ENCODE measurements around the gene RFESD.
"Not testable (repeated sequence)": the region's sequence is repeated elsewhere in the genome, so short reads cannot be mapped to it uniquely, and the experiment has no call there.

RFESD gene

GRCh38 chr5:95664204-95664786 lies 17.7 kb downstream of the RFESD start:
- peak; percentile 65 for DNase-seq (ENCODE audit: low spot score)

DNA sequence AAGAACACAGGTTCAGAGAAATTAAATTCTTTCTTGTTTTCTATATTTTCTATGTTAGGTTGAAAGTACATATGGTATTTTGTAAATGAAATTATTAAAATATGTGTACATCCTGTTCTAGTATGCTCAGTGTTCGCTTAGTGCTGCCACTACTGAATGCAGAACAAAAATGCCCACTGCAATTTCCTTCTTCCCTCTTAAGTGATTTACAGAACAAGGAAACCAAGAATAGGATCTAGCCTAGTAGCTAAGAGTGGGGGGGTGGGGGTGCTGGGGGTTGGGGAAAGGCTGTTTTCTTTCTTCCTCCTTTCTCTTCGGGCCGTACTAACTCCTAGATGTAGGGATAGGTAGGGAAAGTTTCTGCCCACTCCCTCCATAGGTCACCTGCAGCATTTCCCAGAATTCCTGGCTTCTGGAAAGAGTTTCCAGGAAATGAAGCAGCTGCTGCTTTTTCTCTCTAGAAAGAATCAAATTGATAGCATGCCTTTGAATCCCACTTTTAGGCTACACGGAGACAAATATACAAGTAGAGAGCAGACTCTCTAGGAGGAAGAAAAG lies 20.6 kb downstream of the RFESD start:
- no peak for DNase-seq (ENCODE audit: low spot score)

DNA sequence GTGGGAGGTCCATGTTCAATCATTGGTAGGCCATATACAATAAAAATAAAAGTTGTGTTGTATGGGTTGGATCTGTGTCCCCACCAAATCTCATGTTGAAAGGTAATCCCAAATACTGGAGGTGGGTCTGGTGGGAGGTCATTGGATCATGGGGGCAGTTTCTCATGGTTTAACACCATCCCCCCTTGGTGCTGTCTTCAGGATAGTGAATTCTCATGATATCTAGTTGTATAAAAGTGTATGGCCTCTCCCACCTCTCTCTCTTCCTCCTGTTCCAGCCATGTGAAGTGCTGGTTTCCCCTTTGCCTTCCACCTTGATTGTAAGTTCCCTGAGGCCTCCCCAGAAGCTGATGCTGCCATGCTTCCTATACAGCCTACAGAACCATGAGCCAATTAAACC lies 21.1 kb downstream of the RFESD start:
- no peak for DNase-seq (ENCODE audit: low spot score)

GRCh38 chr5:95668216-95668615 lies 21.6 kb downstream of the RFESD start:
- no peak for DNase-seq (ENCODE audit: low spot score)

- no peak for DNase-seq (ENCODE audit: low spot score)
Measured at GRCh38 chr5:95668728-95669127, 22.2 kb downstream of the RFESD start.

DNA sequence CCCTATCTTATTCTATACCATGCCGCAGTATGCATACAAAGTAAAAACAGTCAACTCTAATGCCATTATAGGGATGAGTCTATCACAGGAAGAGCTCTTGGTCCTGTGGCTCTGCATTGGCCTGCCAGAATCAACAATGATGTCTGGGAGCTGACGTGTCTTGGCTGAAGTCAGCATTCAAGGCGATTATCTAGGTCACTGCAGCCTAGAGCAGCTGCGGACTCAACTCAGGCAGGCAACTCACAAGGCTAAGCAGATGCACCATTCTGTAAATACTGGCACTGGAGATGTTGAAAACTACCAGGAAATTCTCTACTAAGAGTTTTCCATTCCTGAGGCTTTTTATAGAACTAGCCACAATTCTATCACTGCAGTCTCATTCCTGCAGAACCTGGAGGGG lies 23.0 kb downstream of the RFESD start:
- peak; percentile 55 for DNase-seq (ENCODE audit: low spot score)

DNA sequence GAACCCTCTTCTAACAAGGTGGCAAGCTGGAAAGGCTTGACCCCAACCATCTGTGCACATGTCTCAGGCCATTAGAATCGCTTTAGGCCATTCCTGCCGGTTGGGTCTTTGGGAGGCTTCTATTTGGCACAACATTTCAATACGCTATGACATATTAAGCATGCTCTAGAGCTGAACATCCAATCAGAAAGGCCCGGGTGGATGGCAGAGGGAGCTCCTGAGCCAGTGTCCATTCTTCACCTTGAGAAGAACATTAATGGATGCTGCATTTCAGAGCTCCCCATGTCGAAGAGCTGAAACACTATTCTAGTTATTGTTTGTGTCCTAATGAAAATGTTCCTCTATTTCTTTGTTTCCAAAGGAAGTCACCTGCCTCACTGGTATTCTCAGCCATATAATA lies 23.4 kb downstream of the RFESD start:
- DNase-seq (ENCODE audit: low spot score), result no peak

GRCh38 chr5:95670568-95670967 lies 24.0 kb downstream of the RFESD start:
- no peak for DNase-seq (ENCODE audit: low spot score)

GRCh38 chr5:95671826-95672225 lies 25.2 kb downstream of the RFESD start:
- DNase-seq (ENCODE audit: low spot score), result no peak

DNA sequence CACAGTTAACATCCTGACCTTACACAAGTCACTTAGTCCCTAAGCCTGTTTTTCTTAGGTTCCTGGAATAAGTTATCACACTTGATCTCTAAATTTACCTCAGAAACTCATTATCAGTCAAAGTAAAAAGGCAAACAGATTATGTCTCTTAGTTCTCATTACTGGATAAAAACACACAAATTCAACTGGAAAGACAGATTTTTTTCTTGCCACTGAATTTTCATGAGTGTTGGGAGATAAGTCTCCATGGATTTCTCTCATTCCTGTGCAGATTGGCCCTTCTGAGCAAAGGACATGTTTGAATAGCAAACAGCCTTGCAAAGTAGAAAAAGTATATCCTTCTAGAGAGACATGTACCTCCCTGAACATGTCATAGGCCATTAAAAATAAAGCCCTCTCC lies 26.1 kb downstream of the RFESD start:
- DNase-seq (ENCODE audit: low spot score), result no peak

GRCh38 chr5:95673081-95673480 lies 26.5 kb downstream of the RFESD start:
- DNase-seq (ENCODE audit: low spot score), result no peak

- DNase-seq (ENCODE audit: low spot score), result no peak
Measured at GRCh38 chr5:95682891-95683290, 36.3 kb downstream of the RFESD start, which contains the start of gene SPATA9. TSS of gene SPATA9 (minus strand) at chr5:95682991. CDS start at chr5:95682854, 137 bp downstream.

DNA sequence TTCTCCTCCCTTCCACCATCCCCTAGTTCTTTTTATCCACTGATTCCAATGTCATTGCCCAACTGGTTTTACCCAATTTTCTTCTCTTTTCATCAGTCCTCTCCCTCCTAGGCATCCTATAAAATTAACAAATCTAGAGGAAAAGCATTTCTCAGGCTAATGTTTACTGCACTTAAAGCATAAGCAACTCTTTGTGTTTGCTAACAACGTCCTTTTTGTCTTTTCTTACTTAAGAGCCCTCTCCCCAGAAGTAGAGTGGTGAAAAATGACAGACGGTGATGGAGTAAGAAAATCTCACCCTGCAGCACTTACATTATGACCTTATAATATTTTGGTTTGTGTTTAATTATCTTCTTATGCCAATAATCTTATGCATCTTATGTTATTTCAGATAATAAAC lies 37.8 kb downstream of the RFESD start:
- DNase-seq (ENCODE audit: low spot score), result no peak

- no peak for DNase-seq (ENCODE audit: low spot score)
Measured at GRCh38 chr5:95686651-95687050, 40.1 kb downstream of the RFESD start.

- DNase-seq (ENCODE audit: low spot score), result no peak
Measured at GRCh38 chr5:95689680-95690079, 43.1 kb downstream of the RFESD start.

- no peak for DNase-seq (ENCODE audit: low spot score)
Measured at GRCh38 chr5:95690333-95690732, 43.8 kb downstream of the RFESD start.

DNA sequence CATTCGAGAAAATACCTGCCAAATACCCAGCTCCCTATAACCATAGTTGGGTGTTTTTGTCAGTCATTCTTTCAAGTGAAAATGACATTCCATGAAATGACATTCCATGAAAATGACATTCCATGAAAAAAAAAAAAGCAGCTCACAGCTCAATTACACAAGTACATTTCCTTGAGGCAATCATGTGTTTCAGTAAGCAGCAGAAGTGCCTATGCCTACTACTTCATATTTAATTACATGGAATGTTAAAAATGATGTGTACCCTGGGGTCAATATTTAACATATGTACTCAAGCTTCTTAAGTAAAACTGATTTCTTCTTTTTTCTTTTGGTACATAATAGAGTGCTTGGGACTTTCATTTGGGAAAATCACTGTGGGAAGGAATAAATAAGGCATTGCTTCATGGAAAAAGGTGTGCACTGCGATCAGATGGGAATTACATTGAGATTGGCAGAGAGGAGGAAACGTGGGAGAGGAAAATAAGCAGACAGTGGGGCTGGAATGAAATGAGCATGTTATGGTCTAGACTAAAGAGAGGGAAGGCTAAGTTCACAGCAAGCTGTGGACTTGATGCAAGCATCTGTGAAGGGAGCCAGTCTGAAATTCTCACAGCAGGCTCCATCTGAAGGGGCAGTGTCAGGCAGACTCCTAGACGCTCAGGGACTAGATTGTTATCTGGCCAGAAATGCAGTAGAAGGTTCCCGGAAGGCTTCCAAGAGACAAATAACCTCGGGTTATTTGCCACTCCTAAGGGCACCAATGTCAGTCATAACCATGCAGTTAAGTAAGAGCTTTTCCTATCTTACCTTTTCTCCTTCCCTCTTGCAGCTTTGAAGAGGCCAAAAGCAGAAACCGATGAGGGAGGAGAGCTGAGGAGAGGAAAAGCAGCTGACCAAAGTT lies 51.5 kb downstream of the RFESD start:
- DNase-seq (ENCODE audit: low spot score), result no peak

GRCh38 chr5:95699337-95699736 lies 52.8 kb downstream of the RFESD start:
- no peak for DNase-seq (ENCODE audit: low spot score)

- no peak for DNase-seq (ENCODE audit: low spot score)
Measured at GRCh38 chr5:95701074-95701473, 54.5 kb downstream of the RFESD start.

DNA sequence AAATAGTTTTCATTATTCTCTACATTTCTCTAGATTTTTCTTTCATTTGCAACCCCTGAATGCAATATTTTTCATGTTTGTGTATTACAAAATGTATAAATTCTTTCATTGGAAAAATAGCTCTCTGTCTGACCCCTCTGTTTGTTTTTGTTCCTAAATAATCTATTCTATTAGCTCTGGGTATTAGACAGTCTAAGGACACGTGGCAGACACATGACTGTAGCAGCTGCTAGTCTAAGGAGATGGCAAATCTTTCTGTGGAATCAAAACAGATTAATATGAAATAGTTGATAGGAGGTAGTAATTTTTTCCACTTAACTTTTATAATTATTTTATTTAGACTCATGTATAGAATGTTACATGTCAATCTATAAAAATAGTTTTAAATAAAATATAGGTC lies 57.6 kb downstream of the RFESD start:
- no peak for DNase-seq (ENCODE audit: low spot score)

DNA sequence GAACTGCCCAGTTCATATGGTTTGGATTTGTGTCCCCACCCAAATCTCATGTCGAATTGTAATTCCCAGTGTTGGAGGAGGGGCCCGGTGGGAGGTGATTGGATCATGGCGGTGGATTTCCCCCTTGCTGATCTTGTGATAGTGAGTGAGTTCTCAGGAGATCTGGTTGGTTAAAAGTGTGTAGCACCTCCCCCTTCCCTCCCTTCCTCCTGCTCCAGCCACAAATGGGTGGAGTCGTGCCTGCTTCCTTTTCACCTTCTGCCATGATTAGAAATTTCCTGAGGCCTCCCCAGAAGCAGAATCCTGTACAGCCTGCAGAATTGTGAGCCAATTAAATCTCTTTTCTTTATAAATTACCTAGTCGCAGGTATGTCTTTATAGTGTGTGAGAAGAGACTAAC lies 59.6 kb downstream of the RFESD start:
- DNase-seq (ENCODE audit: low spot score), result not testable (repeated sequence)

DNA sequence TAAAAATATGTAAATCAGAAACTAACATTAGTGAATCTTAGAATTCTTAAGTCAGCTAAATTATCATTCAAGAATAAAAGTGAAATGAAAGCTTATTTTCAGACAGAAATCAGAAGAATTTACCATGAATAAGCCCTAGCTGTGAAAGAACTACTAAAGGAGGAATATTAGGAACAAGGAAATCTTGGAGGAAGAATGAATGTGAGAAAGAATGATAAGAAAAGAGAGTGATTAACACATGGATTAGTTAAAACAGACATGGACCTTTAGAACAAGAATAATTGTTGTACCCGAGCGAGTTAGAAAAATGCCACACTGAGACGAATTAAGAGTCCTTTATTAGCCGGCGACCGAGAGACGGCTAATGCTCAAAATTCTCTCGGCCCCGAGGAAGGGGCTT lies 60.5 kb downstream of the RFESD start:
- no peak for DNase-seq (ENCODE audit: low spot score)

All from globus pallidus (tissue), 1 donor.